GM23338 (cell line): Measurements from ENCODE around the gene CNTNAP2. TPM values are rescaled to one million over a fixed set of nuclear protein-coding genes. Genes with fewer than 3 reads are reported as not detected.

Experiments used
- ATAC-seq: fragments of 200-7000 bp; cut with Tn5 transposase; 3 replicates; pipeline ENCODE4 v1.9.1; 2020
- DNase-seq: peaks from one replicate; pipeline ENCODE4 v3.0.0-alpha.2; 2015; ENCODE audit warnings: low spot score
- H2AFZ ChIP-seq: fragments of 200-600 bp; sonication (generic); 2 replicates; pipeline ENCODE4 v1.8.0; 2016; ENCODE audit warnings: antibody characterized with exemption, mild to moderate bottlenecking, moderate library complexity
- H3F3A ChIP-seq: fragments of 200-600 bp; sonication (generic); replicated peaks from 2 replicates; pipeline ENCODE4 v1.8.0; 2017; ENCODE audit warnings: antibody characterized with exemption, mixed run types, low read depth
- H3K27ac ChIP-seq: fragments of 200-600 bp; sonication (generic); 2 replicates; pipeline ENCODE4 v1.6.1; 2016; ENCODE audit warnings: low read depth
- H3K27me3 ChIP-seq: fragments of 200-600 bp; sonication (generic); 2 replicates; pipeline ENCODE4 v1.8.0; 2016; ENCODE audit warnings: mild to moderate bottlenecking, mixed run types, moderate library complexity; ENCODE audit not compliant: insufficient read depth
- H3K36me3 ChIP-seq: fragments of 200-600 bp; sonication (generic); 2 replicates; pipeline ENCODE4 v1.8.0; 2016; ENCODE audit warnings: mild to moderate bottlenecking; ENCODE audit not compliant: insufficient read depth
- H3K4me1 ChIP-seq: fragments of 200-600 bp; sonication (generic); 2 replicates; pipeline ENCODE4 v1.8.0; 2016; ENCODE audit warnings: mild to moderate bottlenecking, moderate library complexity; ENCODE audit not compliant: insufficient read depth
- H3K4me2 ChIP-seq: fragments of 200-600 bp; sonication (generic); 2 replicates; pipeline ENCODE4 v1.7.1; 2017; ENCODE audit warnings: mixed run types
- H3K4me3 ChIP-seq: fragments of 200-600 bp; sonication (generic); 2 replicates; pipeline ENCODE4 v1.6.1; 2016; ENCODE audit warnings: mixed run types
- H3K79me2 ChIP-seq: fragments of 200-600 bp; sonication (generic); replicated peaks from 2 replicates; pipeline ENCODE4 v1.8.0; 2017; ENCODE audit warnings: mild to moderate bottlenecking; ENCODE audit not compliant: insufficient read depth
- H3K9me2 ChIP-seq: fragments of 200-600 bp; sonication (generic); 2 replicates; pipeline ENCODE4 v1.8.0; 2017; ENCODE audit not compliant: insufficient read depth
- H4K20me1 ChIP-seq: fragments of 200-600 bp; sonication (generic); replicated peaks from 2 replicates; pipeline ENCODE4 v1.8.0; 2017; ENCODE audit warnings: mild to moderate bottlenecking; ENCODE audit not compliant: insufficient read depth
- H3K27ac Mint-ChIP-seq: 2 replicates; pipeline ENCODE4 v1.8.0; 2020; ENCODE audit warnings: inconsistent platforms, mild to moderate bottlenecking, moderate library complexity, mixed read lengths
- H3K27me3 Mint-ChIP-seq: 3 replicates; pipeline ENCODE4 v1.8.0; 2022; ENCODE audit warnings: low read depth, mild to moderate bottlenecking, moderate library complexity, mixed read lengths, inconsistent platforms; ENCODE audit not compliant: insufficient read depth, poor library complexity
- H3K36me3 Mint-ChIP-seq: 3 replicates; pipeline ENCODE4 v1.8.0; 2021; ENCODE audit warnings: low read depth, mild to moderate bottlenecking, inconsistent platforms, moderate library complexity, mixed read lengths
- H3K4me1 Mint-ChIP-seq: 3 replicates; pipeline ENCODE4 v1.8.0; 2020; ENCODE audit warnings: mild to moderate bottlenecking, inconsistent platforms, mixed read lengths
- H3K4me3 Mint-ChIP-seq: 3 replicates; pipeline ENCODE4 v1.8.0; 2021; ENCODE audit warnings: moderate library complexity, mild to moderate bottlenecking, inconsistent platforms, mixed read lengths
- H3K9me3 Mint-ChIP-seq: 3 replicates; pipeline ENCODE4 v1.8.0; 2020; ENCODE audit warnings: moderate library complexity, mild to moderate bottlenecking, inconsistent platforms, mixed read lengths
- CREB1 ChIP-seq: fragments of 250-450 bp; sonication (Bioruptor Pico); IDR thresholded peaks from 2 replicates; pipeline ENCODE4 v1.5.0; 2020; ENCODE audit warnings: low read depth, mild to moderate bottlenecking, moderate library complexity
- EZH2 ChIP-seq: fragments of 200-600 bp; sonication (generic); IDR thresholded peaks from one replicate; pipeline ENCODE4 v1.8.0; 2017; ENCODE audit warnings: antibody characterized with exemption, mild to moderate bottlenecking, low read depth; ENCODE audit not compliant: unreplicated experiment
- NANOG ChIP-seq: IDR thresholded peaks from 2 replicates; pipeline ENCODE4 v1.6.1; 2016; ENCODE audit warnings: antibody characterized with exemption, borderline replicate concordance
- STAT1 ChIP-seq: IDR thresholded peaks from one replicate; pipeline ENCODE4 v1.6.1; 2016; ENCODE audit warnings: antibody characterized with exemption; ENCODE audit not compliant: unreplicated experiment
- ZNF114 ChIP-seq: fragments of 250-450 bp; sonication (Bioruptor Pico); IDR thresholded peaks from 2 replicates; pipeline ENCODE4 v1.5.0; 2020; ENCODE audit warnings: mild to moderate bottlenecking, moderate library complexity
- polyA plus RNA-seq: library from polyadenylated mRNA; unstranded; fragments of >200 nt; fragmentation: Nextera tagmentation; extraction: Ambion mirVana; gene quantifications from 2 replicates; pipeline ENCODE4 v1.2.1, GENCODE V29; 2016
- total RNA-seq: library from RNA; depleted of rRNA; stranded (reverse); fragments of >200 nt; shearing (Covaris generic); gene quantifications from 2 replicates; pipeline ENCODE4 v1.2.3, GENCODE V29; 2014
- TF ChIP-seq, protein P1 (sequence below): IDR thresholded peaks from 2 replicates; pipeline ENCODE4 v1.6.1; 2016; ENCODE audit warnings: antibody characterized with exemption
- TF ChIP-seq, protein P2 (sequence below), 2 experiments: fragments of 200-600 bp in 1 of 2; sonication (generic) in 1 of 2; conservative IDR thresholded peaks; 2 replicates each; pipeline versions ENCODE4 v1.5.1 to v1.6.1; 2016 to 2017; ENCODE audit warnings: antibody characterized with exemption in 2 of 2, low read depth in 2 of 2, mild to moderate bottlenecking in 2 of 2, moderate library complexity in 1 of 2
- TF ChIP-seq, protein P3 (sequence below): fragments of 250-450 bp; sonication (Bioruptor Pico); IDR thresholded peaks from 2 replicates; pipeline ENCODE4 v1.5.0; 2020; ENCODE audit warnings: mild to moderate bottlenecking, moderate library complexity

CNTNAP2 gene
- total and polyA plus RNA-seq, 2 experiments from 2014 or later = 38.2 to 61.3 TPM

DNA sequence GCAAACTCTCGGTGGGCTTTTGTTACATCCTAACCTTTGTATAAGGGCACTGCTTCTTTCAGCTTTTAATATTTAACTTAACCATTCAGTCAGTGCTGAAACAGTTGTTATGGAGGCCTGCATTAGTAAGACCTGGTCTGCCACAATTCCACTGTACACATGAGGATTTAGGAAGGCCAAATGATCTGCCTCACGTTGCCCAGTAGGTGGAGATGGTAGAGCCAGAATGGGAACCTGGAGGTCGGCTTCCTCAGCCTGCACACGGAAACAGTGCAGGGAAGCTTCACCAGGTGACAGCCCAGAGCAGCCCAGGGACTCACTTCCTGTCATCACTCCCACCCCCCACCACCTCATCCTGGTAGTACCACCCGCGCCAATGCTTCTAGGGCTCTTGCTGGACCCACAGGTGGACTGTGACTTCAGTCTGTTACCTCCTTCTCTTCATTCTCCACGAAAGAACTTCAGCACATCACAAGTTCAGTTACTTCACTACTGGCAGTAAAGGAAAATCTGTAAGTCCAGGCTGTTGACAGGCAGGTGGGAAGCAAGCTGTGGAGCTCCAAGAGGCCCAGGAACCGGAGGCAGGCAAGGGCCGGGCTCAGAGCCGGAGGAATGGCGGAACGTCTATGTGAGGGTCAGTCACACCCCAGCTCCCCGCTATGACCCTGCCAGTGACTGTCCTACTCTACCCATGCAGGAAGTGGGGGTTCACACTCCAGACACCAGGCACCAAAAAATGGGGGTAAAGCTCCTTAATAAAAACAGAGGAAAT, 1993.7 kb downstream of the CNTNAP2 start:
- Histone ChIP-seq H4K20me1 (no peaks in the 10 kb centered on the region), H2AFZ (0 out of 2 replicates have a peak overlapping the region, but pooled peaks have one; percentile 23), H3K79me2 (no peaks in the 10 kb centered on the region), H3K4me3 (no peak overlapping the region), H3K27me3 (no peaks in the 10 kb centered on the region), H3K27ac (no peak overlapping the region), H3K4me2 (no peak overlapping the region), H3K9me2 (no peaks in the 10 kb centered on the region), H3F3A (no peaks in the 10 kb centered on the region), H3K36me3 (no peaks in the 10 kb centered on the region), H3K4me1 (peaks cover 12% of the 10 kb centered on the region)
- DNase-seq (no peak), ATAC-seq (peak; percentile 42; the same call in 1 of the 3 replicates)
- H3K27me3 Mint-ChIP-seq = peaks cover 8% of the 10 kb centered on the region
- H3K36me3 Mint-ChIP-seq = no peaks in the 10 kb centered on the region
- H3K4me3 Mint-ChIP-seq = no peak overlapping the region
- peaks cover 20% of the 10 kb centered on the region; the same call in 2 of the 3 replicates for H3K9me3 Mint-ChIP-seq
- TF ChIP-seq, protein P1, sequence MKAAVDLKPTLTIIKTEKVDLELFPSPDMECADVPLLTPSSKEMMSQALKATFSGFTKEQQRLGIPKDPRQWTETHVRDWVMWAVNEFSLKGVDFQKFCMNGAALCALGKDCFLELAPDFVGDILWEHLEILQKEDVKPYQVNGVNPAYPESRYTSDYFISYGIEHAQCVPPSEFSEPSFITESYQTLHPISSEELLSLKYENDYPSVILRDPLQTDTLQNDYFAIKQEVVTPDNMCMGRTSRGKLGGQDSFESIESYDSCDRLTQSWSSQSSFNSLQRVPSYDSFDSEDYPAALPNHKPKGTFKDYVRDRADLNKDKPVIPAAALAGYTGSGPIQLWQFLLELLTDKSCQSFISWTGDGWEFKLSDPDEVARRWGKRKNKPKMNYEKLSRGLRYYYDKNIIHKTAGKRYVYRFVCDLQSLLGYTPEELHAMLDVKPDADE = no peak
- no peak for TF ChIP-seq CREB1 (CRISPR knock-in tag)
- TF ChIP-seq, protein P2, sequence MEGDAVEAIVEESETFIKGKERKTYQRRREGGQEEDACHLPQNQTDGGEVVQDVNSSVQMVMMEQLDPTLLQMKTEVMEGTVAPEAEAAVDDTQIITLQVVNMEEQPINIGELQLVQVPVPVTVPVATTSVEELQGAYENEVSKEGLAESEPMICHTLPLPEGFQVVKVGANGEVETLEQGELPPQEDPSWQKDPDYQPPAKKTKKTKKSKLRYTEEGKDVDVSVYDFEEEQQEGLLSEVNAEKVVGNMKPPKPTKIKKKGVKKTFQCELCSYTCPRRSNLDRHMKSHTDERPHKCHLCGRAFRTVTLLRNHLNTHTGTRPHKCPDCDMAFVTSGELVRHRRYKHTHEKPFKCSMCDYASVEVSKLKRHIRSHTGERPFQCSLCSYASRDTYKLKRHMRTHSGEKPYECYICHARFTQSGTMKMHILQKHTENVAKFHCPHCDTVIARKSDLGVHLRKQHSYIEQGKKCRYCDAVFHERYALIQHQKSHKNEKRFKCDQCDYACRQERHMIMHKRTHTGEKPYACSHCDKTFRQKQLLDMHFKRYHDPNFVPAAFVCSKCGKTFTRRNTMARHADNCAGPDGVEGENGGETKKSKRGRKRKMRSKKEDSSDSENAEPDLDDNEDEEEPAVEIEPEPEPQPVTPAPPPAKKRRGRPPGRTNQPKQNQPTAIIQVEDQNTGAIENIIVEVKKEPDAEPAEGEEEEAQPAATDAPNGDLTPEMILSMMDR (conservative IDR thresholded peaks at IDR 0.05; ENCODE audit: low read depth in 2 of 2) = peak in 1 of 2 experiments; percentile 49; a peak in 2 of 4 replicates
- TF ChIP-seq, protein P3, sequence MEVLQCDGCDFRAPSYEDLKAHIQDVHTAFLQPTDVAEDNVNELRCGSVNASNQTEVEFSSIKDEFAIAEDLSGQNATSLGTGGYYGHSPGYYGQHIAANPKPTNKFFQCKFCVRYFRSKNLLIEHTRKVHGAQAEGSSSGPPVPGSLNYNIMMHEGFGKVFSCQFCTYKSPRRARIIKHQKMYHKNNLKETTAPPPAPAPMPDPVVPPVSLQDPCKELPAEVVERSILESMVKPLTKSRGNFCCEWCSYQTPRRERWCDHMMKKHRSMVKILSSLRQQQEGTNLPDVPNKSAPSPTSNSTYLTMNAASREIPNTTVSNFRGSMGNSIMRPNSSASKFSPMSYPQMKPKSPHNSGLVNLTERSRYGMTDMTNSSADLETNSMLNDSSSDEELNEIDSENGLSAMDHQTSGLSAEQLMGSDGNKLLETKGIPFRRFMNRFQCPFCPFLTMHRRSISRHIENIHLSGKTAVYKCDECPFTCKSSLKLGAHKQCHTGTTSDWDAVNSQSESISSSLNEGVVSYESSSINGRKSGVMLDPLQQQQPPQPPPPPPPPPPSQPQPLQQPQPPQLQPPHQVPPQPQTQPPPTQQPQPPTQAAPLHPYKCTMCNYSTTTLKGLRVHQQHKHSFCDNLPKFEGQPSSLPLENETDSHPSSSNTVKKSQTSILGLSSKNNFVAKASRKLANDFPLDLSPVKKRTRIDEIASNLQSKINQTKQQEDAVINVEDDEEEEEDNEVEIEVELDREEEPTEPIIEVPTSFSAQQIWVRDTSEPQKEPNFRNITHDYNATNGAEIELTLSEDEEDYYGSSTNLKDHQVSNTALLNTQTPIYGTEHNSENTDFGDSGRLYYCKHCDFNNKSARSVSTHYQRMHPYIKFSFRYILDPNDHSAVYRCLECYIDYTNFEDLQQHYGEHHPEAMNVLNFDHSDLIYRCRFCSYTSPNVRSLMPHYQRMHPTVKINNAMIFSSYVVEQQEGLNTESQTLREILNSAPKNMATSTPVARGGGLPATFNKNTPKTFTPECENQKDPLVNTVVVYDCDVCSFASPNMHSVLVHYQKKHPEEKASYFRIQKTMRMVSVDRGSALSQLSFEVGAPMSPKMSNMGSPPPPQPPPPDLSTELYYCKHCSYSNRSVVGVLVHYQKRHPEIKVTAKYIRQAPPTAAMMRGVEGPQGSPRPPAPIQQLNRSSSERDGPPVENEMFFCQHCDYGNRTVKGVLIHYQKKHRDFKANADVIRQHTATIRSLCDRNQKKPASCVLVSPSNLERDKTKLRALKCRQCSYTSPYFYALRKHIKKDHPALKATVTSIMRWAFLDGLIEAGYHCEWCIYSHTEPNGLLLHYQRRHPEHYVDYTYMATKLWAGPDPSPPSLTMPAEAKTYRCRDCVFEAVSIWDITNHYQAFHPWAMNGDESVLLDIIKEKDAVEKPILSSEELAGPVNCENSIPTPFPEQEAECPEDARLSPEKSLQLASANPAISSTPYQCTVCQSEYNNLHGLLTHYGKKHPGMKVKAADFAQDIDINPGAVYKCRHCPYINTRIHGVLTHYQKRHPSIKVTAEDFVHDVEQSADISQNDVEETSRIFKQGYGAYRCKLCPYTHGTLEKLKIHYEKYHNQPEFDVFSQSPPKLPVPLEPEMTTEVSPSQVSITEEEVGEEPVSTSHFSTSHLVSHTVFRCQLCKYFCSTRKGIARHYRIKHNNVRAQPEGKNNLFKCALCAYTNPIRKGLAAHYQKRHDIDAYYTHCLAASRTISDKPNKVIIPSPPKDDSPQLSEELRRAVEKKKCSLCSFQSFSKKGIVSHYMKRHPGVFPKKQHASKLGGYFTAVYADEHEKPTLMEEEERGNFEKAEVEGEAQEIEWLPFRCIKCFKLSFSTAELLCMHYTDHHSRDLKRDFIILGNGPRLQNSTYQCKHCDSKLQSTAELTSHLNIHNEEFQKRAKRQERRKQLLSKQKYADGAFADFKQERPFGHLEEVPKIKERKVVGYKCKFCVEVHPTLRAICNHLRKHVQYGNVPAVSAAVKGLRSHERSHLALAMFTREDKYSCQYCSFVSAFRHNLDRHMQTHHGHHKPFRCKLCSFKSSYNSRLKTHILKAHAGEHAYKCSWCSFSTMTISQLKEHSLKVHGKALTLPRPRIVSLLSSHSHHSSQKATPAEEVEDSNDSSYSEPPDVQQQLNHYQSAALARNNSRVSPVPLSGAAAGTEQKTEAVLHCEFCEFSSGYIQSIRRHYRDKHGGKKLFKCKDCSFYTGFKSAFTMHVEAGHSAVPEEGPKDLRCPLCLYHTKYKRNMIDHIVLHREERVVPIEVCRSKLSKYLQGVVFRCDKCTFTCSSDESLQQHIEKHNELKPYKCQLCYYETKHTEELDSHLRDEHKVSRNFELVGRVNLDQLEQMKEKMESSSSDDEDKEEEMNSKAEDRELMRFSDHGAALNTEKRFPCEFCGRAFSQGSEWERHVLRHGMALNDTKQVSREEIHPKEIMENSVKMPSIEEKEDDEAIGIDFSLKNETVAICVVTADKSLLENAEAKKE = no peak
- no peak for TF ChIP-seq NANOG
- TF ChIP-seq EZH2 = no peak
- no peak for TF ChIP-seq ZNF114 (CRISPR knock-in tag)
- no peak for TF ChIP-seq STAT1
- H3K27ac Mint-ChIP-seq = no peak overlapping the region
- peaks cover 23% of the 10 kb centered on the region for H3K4me1 Mint-ChIP-seq
